Measurements from ENCODE around the gene FBXO36. TPM values are rescaled to one million over a fixed set of nuclear protein-coding genes. Genes with fewer than 3 reads are reported as not detected.

The FBXO36 gene
- total RNA-seq, 1 donor from 2014 or later: 3.5 TPM

DNA sequence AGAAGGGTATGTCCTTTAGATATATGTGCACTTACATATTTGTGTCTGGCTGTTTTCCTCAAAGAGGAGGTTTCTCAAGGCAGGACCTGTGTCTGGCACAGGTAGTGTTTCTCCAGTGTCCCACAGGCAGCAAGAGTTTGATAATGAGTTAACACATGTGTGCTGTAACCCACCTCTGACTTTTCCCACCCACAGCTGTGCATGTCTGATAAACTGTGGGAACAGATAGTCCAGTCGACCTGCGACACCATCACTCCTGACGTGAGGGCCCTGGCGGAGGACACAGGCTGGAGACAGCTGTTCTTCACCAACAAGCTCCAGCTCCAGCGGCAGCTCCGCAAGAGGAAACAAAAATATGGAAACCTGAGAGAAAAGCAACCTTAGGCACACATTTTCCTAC is 88.2 kb downstream of the FBXO36 start:
- no peak overlapping the region for H3K4me3 ChIP-seq (ENCODE audit: low read depth, low read length)
- TF ChIP-seq, protein P1, sequence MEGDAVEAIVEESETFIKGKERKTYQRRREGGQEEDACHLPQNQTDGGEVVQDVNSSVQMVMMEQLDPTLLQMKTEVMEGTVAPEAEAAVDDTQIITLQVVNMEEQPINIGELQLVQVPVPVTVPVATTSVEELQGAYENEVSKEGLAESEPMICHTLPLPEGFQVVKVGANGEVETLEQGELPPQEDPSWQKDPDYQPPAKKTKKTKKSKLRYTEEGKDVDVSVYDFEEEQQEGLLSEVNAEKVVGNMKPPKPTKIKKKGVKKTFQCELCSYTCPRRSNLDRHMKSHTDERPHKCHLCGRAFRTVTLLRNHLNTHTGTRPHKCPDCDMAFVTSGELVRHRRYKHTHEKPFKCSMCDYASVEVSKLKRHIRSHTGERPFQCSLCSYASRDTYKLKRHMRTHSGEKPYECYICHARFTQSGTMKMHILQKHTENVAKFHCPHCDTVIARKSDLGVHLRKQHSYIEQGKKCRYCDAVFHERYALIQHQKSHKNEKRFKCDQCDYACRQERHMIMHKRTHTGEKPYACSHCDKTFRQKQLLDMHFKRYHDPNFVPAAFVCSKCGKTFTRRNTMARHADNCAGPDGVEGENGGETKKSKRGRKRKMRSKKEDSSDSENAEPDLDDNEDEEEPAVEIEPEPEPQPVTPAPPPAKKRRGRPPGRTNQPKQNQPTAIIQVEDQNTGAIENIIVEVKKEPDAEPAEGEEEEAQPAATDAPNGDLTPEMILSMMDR (IDR thresholded peaks at IDR 0.05; ENCODE audit: insufficient read depth, low read length, poor library complexity, severe bottlenecking): no peak
- H3K36me3 ChIP-seq (ENCODE audit: control insufficient read depth, insufficient read depth, low read length): no peaks in the 10 kb centered on the region
- no peak for DNase-seq (ENCODE audit: low read depth)
- H3K27me3 ChIP-seq (ENCODE audit: control insufficient read depth, insufficient read depth, low read length): no peaks in the 10 kb centered on the region

DNA sequence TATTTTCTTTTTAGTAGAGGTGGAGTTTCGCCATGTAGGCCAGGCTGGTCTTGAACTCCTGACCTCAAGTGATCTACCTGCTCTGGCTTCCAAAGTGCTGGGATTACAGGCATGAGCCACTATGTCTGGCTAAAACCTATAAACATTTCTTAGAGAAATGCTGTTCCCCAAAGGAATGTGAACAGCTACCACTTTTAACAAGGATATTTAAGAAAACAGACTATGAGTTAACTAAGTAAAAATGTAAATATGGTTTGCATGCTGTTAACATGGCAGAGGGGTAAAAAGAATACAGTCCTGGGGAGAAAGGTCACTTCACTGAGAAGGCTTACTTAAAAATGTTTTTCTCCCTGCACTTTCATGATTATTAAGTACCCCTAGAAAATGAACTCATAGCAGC is 89.3 kb downstream of the FBXO36 start:
- DNase-seq (ENCODE audit: low read depth): no peak
- TF ChIP-seq, protein P1 (IDR thresholded peaks at IDR 0.05; ENCODE audit: insufficient read depth, low read length, poor library complexity, severe bottlenecking): no peak
- Histone ChIP-seq H3K36me3 (ENCODE audit: control insufficient read depth, insufficient read depth, low read length) (no peaks in the 10 kb centered on the region), H3K27me3 (ENCODE audit: control insufficient read depth, insufficient read depth, low read length) (no peaks in the 10 kb centered on the region), H3K4me3 (ENCODE audit: low read depth, low read length) (no peak overlapping the region)

- no peak overlapping the region for H3K4me3 ChIP-seq (ENCODE audit: low read depth, low read length)
- H3K27me3 ChIP-seq (ENCODE audit: control insufficient read depth, insufficient read depth, low read length): no peaks in the 10 kb centered on the region
- TF ChIP-seq, protein P1 (IDR thresholded peaks at IDR 0.05; ENCODE audit: insufficient read depth, low read length, poor library complexity, severe bottlenecking): no peak
Observed at GRCh38 chr2:230012267-230012884, 90.1 kb downstream of the FBXO36 start.

GRCh38 chr2:230016844-230017243 is 94.5 kb downstream of the FBXO36 start:
- H3K27me3 ChIP-seq (ENCODE audit: control insufficient read depth, insufficient read depth, low read length): no peaks in the 10 kb centered on the region
- H3K36me3 ChIP-seq (ENCODE audit: control insufficient read depth, insufficient read depth, low read length): no peaks in the 10 kb centered on the region
- peak; percentile 4 for DNase-seq (ENCODE audit: low read depth)
- TF ChIP-seq, protein P1 (IDR thresholded peaks at IDR 0.05; ENCODE audit: insufficient read depth, low read length, poor library complexity, severe bottlenecking): no peak
- H3K4me3 ChIP-seq (ENCODE audit: low read depth, low read length): no peak overlapping the region

More at GRCh38 chr2:230012267-230012884, 90.1 kb downstream of the FBXO36 start:
- no peaks in the 10 kb centered on the region for H3K36me3 ChIP-seq (ENCODE audit: control insufficient read depth, insufficient read depth, low read length)
- no peak for DNase-seq (ENCODE audit: low read depth)

DNA sequence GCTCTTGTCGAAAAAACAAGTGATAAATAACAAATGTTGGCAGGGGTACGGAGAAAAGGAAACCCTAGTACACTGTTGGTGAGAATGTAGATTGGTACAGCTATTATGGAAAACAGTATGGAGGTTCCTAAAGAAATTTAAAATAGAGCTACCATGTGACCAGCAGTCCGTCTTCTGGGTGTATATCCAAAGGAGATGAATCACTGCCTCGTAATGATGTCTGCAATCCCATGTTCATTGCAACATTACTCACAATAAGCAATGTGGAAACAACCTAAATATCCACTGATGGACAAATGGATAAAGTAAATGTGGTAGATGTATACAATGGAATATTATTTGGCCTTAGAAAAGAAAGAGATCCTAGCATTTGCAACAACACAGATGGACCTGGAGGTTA is 95.8 kb downstream of the FBXO36 start:
- no peak overlapping the region for H3K4me3 ChIP-seq (ENCODE audit: low read depth, low read length)
- H3K36me3 ChIP-seq (ENCODE audit: control insufficient read depth, insufficient read depth, low read length): no peaks in the 10 kb centered on the region
- no peaks in the 10 kb centered on the region for H3K27me3 ChIP-seq (ENCODE audit: control insufficient read depth, insufficient read depth, low read length)
- TF ChIP-seq, protein P1 (IDR thresholded peaks at IDR 0.05; ENCODE audit: insufficient read depth, low read length, poor library complexity, severe bottlenecking): no peak
- DNase-seq (ENCODE audit: low read depth): no peak

- TF ChIP-seq, protein P1 (IDR thresholded peaks at IDR 0.05; ENCODE audit: insufficient read depth, low read length, poor library complexity, severe bottlenecking): no peak
- Histone ChIP-seq H3K4me3 (ENCODE audit: low read depth, low read length) (no peak overlapping the region), H3K27me3 (ENCODE audit: control insufficient read depth, insufficient read depth, low read length) (no peaks in the 10 kb centered on the region), H3K36me3 (ENCODE audit: control insufficient read depth, insufficient read depth, low read length) (no peaks in the 10 kb centered on the region)
- no peak for DNase-seq (ENCODE audit: low read depth)
Observed at GRCh38 chr2:230019742-230020141, 97.4 kb downstream of the FBXO36 start.

Measured in kidney epithelial cell (primary cell).